Left lung (tissue), 10 donors: ENCODE results near the gene OASL. TPM values are rescaled to one million over a fixed set of nuclear protein-coding genes. Genes with fewer than 3 reads are reported as not detected.

ENCODE experiments used
- ATAC-seq: fragments of 200-7000 bp; cut with Tn5 transposase; one replicate; pipeline ENCODE4 v1.9.1; 2020; ENCODE audit warnings: moderate library complexity
- DNase-seq, 4 donors: peaks; one replicate each; pipeline ENCODE4 v3.0.0-alpha.2; 2013 to 2020
- H3K27ac ChIP-seq, 2 donors: fragments of 200-600 bp; sonication (generic) in 1 of 2; one replicate each; pipeline versions ENCODE4 v1.5.0 to v1.8.0; 2020 to 2021
- H3K27me3 ChIP-seq, 2 donors: fragments of 200-600 bp; sonication (generic) in 1 of 2; one replicate each; pipeline versions ENCODE4 v1.5.0 to v1.8.0; 2020 to 2021
- H3K36me3 ChIP-seq, 2 donors: fragments of 200-600 bp; sonication (generic) in 1 of 2; one replicate each; pipeline versions ENCODE4 v1.5.0 to v1.8.0; 2020 to 2021
- H3K4me1 ChIP-seq, 2 donors: fragments of 200-600 bp; one replicate each; pipeline ENCODE4 v1.8.0; 2021
- H3K4me3 ChIP-seq, 2 donors: fragments of 200-600 bp; sonication (generic) in 1 of 2; one replicate each; pipeline versions ENCODE4 v1.5.0 to v1.8.0; 2020 to 2021; ENCODE audit warnings: mild to moderate bottlenecking in 1 of 2
- H3K9me3 ChIP-seq, 2 donors: fragments of 200-600 bp; sonication (generic) in 1 of 2; one replicate each; pipeline versions ENCODE4 v1.5.0 to v1.8.0; 2020 to 2021
- CTCF ChIP-seq, 2 donors: fragments of 200-600 bp; sonication (generic) in 1 of 2; IDR thresholded peaks; one replicate each; pipeline versions ENCODE4 v1.5.0 to v1.8.0; 2021; ENCODE audit warnings: antibody characterized with exemption in 2 of 2
- intact Hi-C, 2 donors: fragments of 100-400 bp; cut with DNase I; formaldehyde crosslinking; loops; one replicate each; pipeline versions ENCODE4 v1.11.2 to v1.14.2; 2022
- polyA plus RNA-seq, 6 donors: library from polyadenylated mRNA; unstranded; fragments of 120-200 nt; gene quantifications; one replicate each; pipeline ENCODE4 v1.2.1, GENCODE V29; 2013; ENCODE audit not compliant: insufficient read length in 6 of 6
- total RNA-seq, 2 donors: library from RNA; stranded (reverse); fragmentation: NEBNext Ultra II Directional; extraction: Animal tissue kit (Norgen Biotek cat#: 25700); gene quantifications; one replicate each; pipeline ENCODE4 v1.2.1, GENCODE V29; 2021
- donor health status: DM: no; HTN: yes; CAD: no.
- donor health status: DM: no; HTN: no; CAD: no.

Gene OASL
- total and polyA plus RNA-seq, 8 donors: 0.06 to 11.9 (median 0.32) TPM; not detected in 1

DNA sequence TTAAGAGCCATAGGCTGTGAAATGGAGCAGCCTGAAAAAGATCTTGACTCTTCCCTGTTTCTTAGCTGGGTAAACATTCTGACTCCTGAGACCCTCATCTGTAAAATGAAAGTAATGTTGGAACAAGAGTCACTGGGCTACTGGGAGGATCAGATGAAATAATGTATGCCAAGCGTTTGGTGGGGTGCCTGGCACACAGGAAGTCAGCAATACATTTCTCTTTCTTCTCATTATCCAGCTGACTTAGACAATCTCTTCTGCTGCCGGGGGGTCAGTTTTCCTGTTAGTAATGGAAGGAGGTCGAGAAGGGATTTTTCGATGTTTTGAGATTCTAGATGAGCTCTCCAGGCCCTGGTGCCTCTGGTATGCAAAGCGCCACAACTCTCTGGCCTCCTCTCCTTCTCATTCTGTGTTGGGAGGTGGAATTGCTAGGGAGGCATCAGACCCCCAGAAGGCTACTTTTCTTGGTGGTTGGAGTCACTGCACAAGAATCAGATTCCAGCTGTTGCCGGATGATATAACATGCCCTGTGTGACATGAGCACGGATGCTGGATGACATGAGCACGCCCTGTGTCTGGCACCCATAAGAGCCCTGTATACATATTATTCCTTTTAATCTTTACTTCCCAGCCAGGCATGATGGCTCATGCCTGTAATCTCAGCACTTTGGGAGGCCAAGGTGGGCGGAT is 4.3 kb downstream of the OASL start:
- H3K4me1 ChIP-seq: peaks cover 0 to 54% of the 10 kb centered on the region in 2 donors
- H3K27me3 ChIP-seq: no peaks in the 10 kb centered on the region
- ATAC-seq (no peak), DNase-seq (no peak)
- peaks cover 0 to 26% of the 10 kb centered on the region in 2 donors for H3K36me3 ChIP-seq
- H3K27ac ChIP-seq: no peak overlapping the region
- no peak overlapping the region for H3K4me3 ChIP-seq
- intact Hi-C loops: no loop called here
- no peaks in the 10 kb centered on the region for H3K9me3 ChIP-seq
- no peak for TF ChIP-seq CTCF (IDR thresholded peaks at IDR 0.05)

GRCh38 chr12:121033625-121034349 is 5.3 kb downstream of the OASL start:
- Histone ChIP-seq H3K27me3 (no peaks in the 10 kb centered on the region), H3K9me3 (no peaks in the 10 kb centered on the region), H3K27ac (peak overlapping the region in 1 of 2 donors; percentile 60), H3K4me3 (no peak overlapping the region), H3K4me1 (peaks cover 0 to 50% of the 10 kb centered on the region in 2 donors), H3K36me3 (peaks cover 0 to 33% of the 10 kb centered on the region in 2 donors)
- no peak for TF ChIP-seq CTCF (IDR thresholded peaks at IDR 0.05)
- intact Hi-C loops: no loop called here
- DNase-seq (no peak), ATAC-seq (peak; percentile 41)

GRCh38 chr12:121030576-121031212 is 8.4 kb downstream of the OASL start:
- H3K36me3 ChIP-seq: peaks cover 0 to 50% of the 10 kb centered on the region in 2 donors
- DNase-seq: no peak
- intact Hi-C loops: no loop called here
- ATAC-seq: no peak
- no peak overlapping the region for H3K27ac ChIP-seq
- H3K4me3 ChIP-seq: no peak overlapping the region
- no peak for TF ChIP-seq CTCF (IDR thresholded peaks at IDR 0.05)
- H3K4me1 ChIP-seq: peaks cover 0 to 35% of the 10 kb centered on the region in 2 donors
- H3K9me3 ChIP-seq: peaks cover 0 to 2% of the 10 kb centered on the region in 2 donors
- H3K27me3 ChIP-seq: no peaks in the 10 kb centered on the region

DNA sequence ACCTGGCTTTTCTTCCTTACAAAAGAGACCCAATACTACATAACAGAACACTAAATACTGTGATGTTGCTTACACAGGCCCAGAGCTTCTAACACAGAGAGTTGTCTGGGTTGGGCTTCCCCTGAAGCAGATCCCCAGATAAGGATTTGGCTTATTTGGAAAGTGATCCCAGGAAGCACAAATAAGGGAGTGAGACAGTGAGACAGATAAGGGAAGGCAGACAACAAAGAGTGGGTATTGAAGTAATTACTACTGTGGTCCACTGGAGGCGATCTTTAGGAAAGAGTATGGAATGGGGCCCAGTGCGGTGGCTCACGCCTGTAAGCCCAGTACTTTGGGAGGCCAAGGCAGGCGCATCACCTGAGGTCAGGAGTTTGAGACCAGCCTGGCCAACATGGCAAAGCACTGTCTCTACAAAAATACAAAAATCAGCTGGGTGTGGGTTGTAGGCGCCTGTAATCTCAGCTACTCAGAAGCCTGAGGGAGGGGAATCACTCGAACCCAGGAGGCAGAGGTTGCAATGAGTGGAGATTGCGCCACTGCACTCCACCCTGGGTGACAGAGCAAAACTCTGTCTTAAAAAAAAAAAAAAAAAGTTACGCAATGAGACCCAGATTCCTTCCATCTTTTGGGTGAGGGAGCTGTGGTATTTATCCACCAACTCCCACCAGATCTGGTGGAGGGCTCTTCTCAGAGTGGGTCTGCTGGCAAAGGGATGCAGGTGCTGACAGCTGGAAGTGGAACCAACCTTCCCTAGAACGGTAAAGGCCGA is 12.6 kb downstream of the OASL start:
- no peaks in the 10 kb centered on the region for H3K27me3 ChIP-seq
- H3K36me3 ChIP-seq: peaks cover 0 to 45% of the 10 kb centered on the region in 2 donors
- no peak overlapping the region for H3K4me3 ChIP-seq
- ATAC-seq (no peak), DNase-seq (peak in 1 of 4 donors; percentile 38)
- H3K4me1 ChIP-seq: peaks cover 0 to 20% of the 10 kb centered on the region in 2 donors
- peak overlapping the region in 1 of 2 donors; percentile 18 for H3K27ac ChIP-seq
- intact Hi-C loops: no loop called here
- no peak for TF ChIP-seq CTCF (IDR thresholded peaks at IDR 0.05)
- H3K9me3 ChIP-seq: peaks cover 0 to 2% of the 10 kb centered on the region in 2 donors
